ACHN (cell line): Measurements from ENCODE around the gene PATE2.

Experiments
- DNase-seq: peaks from one replicate; pipeline ENCODE4 v3.0.0-alpha.2; 2015
- in situ Hi-C: cut with HindIII; loops from 2 replicates; pipeline ENCODE4 v1.10.0; 2017; ENCODE audit warnings: low sequenced_read_pairs, low pct_ligation_motif_present, low pct_unique_long_range_greater_than_20kb

Gene PATE2

DNA sequence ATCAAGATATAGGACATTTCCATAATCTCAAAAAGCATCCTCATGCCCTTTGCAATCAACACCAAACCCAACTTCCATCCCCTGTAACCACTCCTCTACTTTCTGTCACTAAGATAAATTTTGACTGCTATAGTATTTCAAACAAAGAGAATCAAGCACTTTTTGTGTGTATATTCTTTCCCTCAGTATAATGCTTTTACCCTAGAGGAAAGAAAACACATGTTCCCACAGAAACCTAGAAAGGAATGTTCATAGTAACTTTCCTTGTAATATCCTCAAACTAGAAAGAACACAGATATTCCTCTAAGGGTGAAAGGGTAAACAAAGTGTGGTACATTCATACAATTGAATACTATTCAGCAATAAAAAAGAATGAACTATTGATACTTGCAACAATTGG, 38.0 kb downstream of the PATE2 start:
- no peak for DNase-seq
- in situ Hi-C loops: no loop called here

DNA sequence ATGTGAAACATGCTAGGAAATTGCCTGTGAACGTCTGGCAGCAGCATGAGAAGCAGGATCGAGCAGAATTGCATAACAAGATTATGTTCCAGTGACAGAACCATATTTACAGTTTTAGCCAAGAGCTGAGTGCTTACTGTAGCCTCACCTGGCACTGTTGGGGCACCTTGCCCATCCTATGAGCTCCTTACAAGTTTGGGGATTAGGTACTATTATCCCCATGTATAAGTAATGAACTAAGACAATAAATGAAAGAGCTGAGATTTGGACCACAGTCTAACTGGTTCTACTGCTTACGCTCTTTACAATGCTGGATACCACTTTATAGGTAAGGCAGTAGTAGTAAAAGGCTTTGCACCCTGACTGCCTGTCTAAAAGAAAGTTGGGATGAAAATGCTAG, 49.7 kb downstream of the PATE2 start:
- in situ Hi-C loops: no loop called here
- no peak for DNase-seq
